Measurements from ENCODE around the gene SMARCAD1.

The SMARCAD1 gene

GRCh38 chr4:94207469-94208224, at the start of gene SMARCAD1:
SMARCAD1 (plus strand) TSS chr4:94207865; CDS start chr4:94208395, 530 bp downstream.
- DNase-seq (ENCODE audit: low read depth in 2 of 2): peak; percentile 75 to 82

- no peak for DNase-seq (ENCODE audit: low read depth in 2 of 2)
Observed at GRCh38 chr4:94158883-94159282, 48.8 kb upstream of the SMARCAD1 start.

GRCh38 chr4:94159790-94160189, 47.9 kb upstream of the SMARCAD1 start:
- DNase-seq (ENCODE audit: low read depth in 2 of 2): no peak

- no peak for DNase-seq (ENCODE audit: low read depth in 2 of 2)
Observed at GRCh38 chr4:94160774-94161173, 46.9 kb upstream of the SMARCAD1 start.

- DNase-seq (ENCODE audit: low read depth in 2 of 2): no peak
Observed at GRCh38 chr4:94165256-94165655, 42.4 kb upstream of the SMARCAD1 start.

- no peak for DNase-seq (ENCODE audit: low read depth in 2 of 2)
Observed at GRCh38 chr4:94168321-94168720, 39.3 kb upstream of the SMARCAD1 start.

- no peak for DNase-seq (ENCODE audit: low read depth in 2 of 2)
Observed at GRCh38 chr4:94169803-94170372, 37.8 kb upstream of the SMARCAD1 start.

- no peak for DNase-seq (ENCODE audit: low read depth in 2 of 2)
Observed at GRCh38 chr4:94171616-94172015, 36.0 kb upstream of the SMARCAD1 start.

- no peak for DNase-seq (ENCODE audit: low read depth in 2 of 2)
Observed at GRCh38 chr4:94175553-94176261, 32.0 kb upstream of the SMARCAD1 start.

- DNase-seq (ENCODE audit: low read depth in 2 of 2): no peak
Observed at GRCh38 chr4:94177822-94178221, 29.8 kb upstream of the SMARCAD1 start.

GRCh38 chr4:94181815-94182214, 25.9 kb upstream of the SMARCAD1 start:
- DNase-seq (ENCODE audit: low read depth in 2 of 2): no peak

- DNase-seq (ENCODE audit: low read depth in 2 of 2): no peak
Observed at GRCh38 chr4:94202769-94203168, 4.9 kb upstream of the SMARCAD1 start.

- no peak for DNase-seq (ENCODE audit: low read depth in 2 of 2)
Observed at GRCh38 chr4:94208266-94208665, 601 bp downstream of the SMARCAD1 start.

- DNase-seq (ENCODE audit: low read depth in 2 of 2): no peak
Observed at GRCh38 chr4:94208918-94209317, 1.3 kb downstream of the SMARCAD1 start.

- DNase-seq (ENCODE audit: low read depth in 2 of 2): no peak
Observed at GRCh38 chr4:94211861-94212260, 4.2 kb downstream of the SMARCAD1 start.

- no peak for DNase-seq (ENCODE audit: low read depth in 2 of 2)
Observed at GRCh38 chr4:94214703-94215319, 7.1 kb downstream of the SMARCAD1 start.

- DNase-seq (ENCODE audit: low read depth in 2 of 2): no peak
Observed at GRCh38 chr4:94216394-94216793, 8.7 kb downstream of the SMARCAD1 start.

- DNase-seq (ENCODE audit: low read depth in 2 of 2): no peak
Observed at GRCh38 chr4:94219402-94219801, 11.7 kb downstream of the SMARCAD1 start.

- DNase-seq (ENCODE audit: low read depth in 2 of 2): no peak
Observed at GRCh38 chr4:94221916-94222315, 14.3 kb downstream of the SMARCAD1 start.

- no peak for DNase-seq (ENCODE audit: low read depth in 2 of 2)
Observed at GRCh38 chr4:94225449-94225848, 17.8 kb downstream of the SMARCAD1 start.

- no peak for DNase-seq (ENCODE audit: low read depth in 2 of 2)
Observed at GRCh38 chr4:94226763-94227162, 19.1 kb downstream of the SMARCAD1 start.

GRCh38 chr4:94228493-94229216, 21.0 kb downstream of the SMARCAD1 start:
- no peak for DNase-seq (ENCODE audit: low read depth in 2 of 2)
